ENCODE measurements around the gene NR1H2.
"Not testable (repeated sequence)": the region's sequence is repeated elsewhere in the genome, so short reads cannot be mapped to it uniquely, and the experiment has no call there.

Gene NR1H2

GRCh38 chr19:50376166-50377050 lies at the start of gene NR1H2:
Gene NR1H2 (plus strand): TSS chr19:50376457. CDS start chr19:50377606, 1,149 bp downstream.
- TF ChIP-seq CTCF (IDR thresholded peaks at IDR 0.05; ENCODE audit: low read depth, low read length, missing control alignments): no peak
- DNase-seq (ENCODE audit: low read depth): peak; percentile 96
- in situ Hi-C loops (cut with HindIII; ENCODE audit: low sequenced_read_pairs): no loop called here
- H3K4me3 ChIP-seq (ENCODE audit: low read depth, low read length): peak within 1 kb of the TSS; percentile 90

DNA sequence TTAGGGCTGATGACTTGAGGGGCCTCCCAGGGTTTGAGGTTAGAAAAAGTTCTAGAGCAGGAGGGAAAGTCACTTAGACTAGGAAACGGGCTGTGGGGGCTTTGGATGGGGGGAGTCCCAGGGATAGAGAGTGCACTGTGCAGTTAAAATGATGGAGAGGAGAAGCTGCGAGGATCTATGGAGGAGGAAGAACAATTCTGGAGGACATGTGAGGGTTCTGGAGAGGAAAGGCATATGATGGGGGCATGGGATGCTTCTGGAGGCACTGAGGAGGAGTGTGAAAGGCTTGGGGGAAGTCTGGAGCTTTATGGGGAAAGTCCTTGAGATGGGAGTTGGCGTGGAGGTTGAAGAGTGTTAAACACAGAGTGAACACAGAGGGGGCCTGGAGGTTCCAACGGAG lies 49.2 kb upstream of the NR1H2 start:
- no peak for DNase-seq (ENCODE audit: low read depth)
- TF ChIP-seq CTCF (IDR thresholded peaks at IDR 0.05; ENCODE audit: low read depth, low read length, missing control alignments): no peak
- in situ Hi-C loops (cut with HindIII; ENCODE audit: low sequenced_read_pairs): no loop called here
- no peak overlapping the region for H3K4me3 ChIP-seq (ENCODE audit: low read depth, low read length)

DNA sequence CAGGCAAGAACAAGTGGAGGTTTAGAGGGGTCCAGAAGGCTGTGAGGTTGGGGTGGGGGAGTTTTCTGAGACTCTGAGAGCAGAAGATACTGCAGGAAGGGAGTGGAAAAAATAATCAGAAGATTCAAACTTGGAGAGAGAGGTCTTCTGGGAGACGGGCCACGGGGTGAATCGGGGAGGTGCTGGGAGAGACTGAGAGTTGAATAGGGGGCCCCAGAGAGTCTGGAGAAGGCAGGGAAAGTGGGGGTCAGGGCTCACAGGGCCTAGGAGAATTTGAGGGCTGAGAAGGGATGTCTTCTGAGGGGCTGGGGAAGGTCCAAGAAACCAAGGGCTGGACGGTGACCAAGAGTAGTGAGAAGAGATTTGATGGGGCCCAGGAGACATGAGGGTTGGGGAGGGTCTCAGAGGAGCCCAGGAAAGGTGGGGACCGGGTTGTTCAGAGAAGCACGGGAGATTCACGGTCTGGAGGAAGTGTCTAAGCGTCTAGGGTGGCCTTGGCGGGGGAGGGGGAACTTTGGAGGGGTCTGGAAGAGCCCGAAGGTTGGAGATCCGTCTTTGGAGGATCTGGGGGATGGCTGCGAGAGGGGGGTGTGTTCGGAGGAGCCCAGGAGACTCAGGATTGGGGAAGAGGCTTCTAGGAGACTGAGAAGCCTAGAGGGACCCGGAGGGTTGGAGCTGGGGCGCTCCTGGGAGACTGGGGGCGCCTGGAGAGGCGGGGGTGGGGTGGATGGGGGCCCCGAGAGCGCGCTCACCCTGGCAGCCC lies 48.6 kb upstream of the NR1H2 start:
- in situ Hi-C loops (cut with HindIII; ENCODE audit: low sequenced_read_pairs): no loop called here
- TF ChIP-seq CTCF (IDR thresholded peaks at IDR 0.05; ENCODE audit: low read depth, low read length, missing control alignments): no peak
- H3K4me3 ChIP-seq (ENCODE audit: low read depth, low read length): no peak overlapping the region
- DNase-seq (ENCODE audit: low read depth): no peak

- no peak for DNase-seq (ENCODE audit: low read depth)
- in situ Hi-C loops (cut with HindIII; ENCODE audit: low sequenced_read_pairs): no loop called here
- H3K4me3 ChIP-seq (ENCODE audit: low read depth, low read length): no peak overlapping the region
- no peak for TF ChIP-seq CTCF (IDR thresholded peaks at IDR 0.05; ENCODE audit: low read depth, low read length, missing control alignments)
These were observed 47.9 kb upstream of the NR1H2 start for GRCh38 chr19:50328224-50328872.

DNA sequence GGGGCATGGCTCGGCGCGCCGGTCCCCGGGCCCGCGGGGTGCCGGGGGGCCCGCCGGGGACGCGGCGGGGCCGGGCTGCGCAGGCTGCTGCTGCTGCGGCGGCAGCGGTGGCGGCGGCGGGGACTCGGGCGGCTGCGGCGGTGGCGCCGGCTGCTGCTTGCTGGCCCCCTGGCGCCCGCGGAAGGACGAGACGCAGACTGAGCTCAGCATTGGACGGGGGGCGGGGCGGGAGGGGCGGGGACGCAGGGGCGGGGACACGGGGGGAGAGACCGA lies 47.4 kb upstream of the NR1H2 start:
- in situ Hi-C loops (cut with HindIII; ENCODE audit: low sequenced_read_pairs): no loop called here
- no peak for TF ChIP-seq CTCF (IDR thresholded peaks at IDR 0.05; ENCODE audit: low read depth, low read length, missing control alignments)
- no peak overlapping the region for H3K4me3 ChIP-seq (ENCODE audit: low read depth, low read length)
- no peak for DNase-seq (ENCODE audit: low read depth)

GRCh38 chr19:50329146-50329925 lies 46.9 kb upstream of the NR1H2 start, which contains the start of gene KCNC3:
Gene KCNC3 (minus strand): TSS chr19:50329377. CDS start chr19:50329082, 295 bp downstream.
- no peak for TF ChIP-seq CTCF (IDR thresholded peaks at IDR 0.05; ENCODE audit: low read depth, low read length, missing control alignments)
- H3K4me3 ChIP-seq (ENCODE audit: low read depth, low read length): peak within 1 kb of the TSS; percentile 14
- in situ Hi-C loops (cut with HindIII; ENCODE audit: low sequenced_read_pairs): no loop called here
- peak; percentile 73 for DNase-seq (ENCODE audit: low read depth)

DNA sequence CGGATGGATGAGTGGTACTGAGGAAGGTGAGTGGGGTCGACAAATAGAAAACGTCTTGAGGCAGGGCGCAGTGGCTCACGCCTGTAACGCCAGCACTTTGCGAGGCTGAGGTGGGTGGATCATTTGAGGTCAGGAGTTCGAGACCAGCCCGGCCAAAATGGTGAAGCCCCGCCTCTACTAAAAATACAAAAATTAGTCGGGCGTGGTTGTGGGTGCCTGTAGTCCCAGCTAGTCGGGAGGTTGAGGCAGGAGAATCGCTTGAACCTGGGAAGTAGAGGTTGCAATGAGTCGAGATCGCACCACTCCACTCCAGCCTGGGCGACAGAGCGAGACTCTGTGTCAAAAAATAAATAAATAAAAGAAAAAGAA lies 46.3 kb upstream of the NR1H2 start:
- H3K4me3 ChIP-seq (ENCODE audit: low read depth, low read length); in situ Hi-C loops (cut with HindIII; ENCODE audit: low sequenced_read_pairs); DNase-seq (ENCODE audit: low read depth): not testable (repeated sequence)

Measured in astrocyte of the cerebellum (primary cell).